AG10803 (cell line): ENCODE measurements around the gene ATP9B.
"Not testable (repeated sequence)": the region's sequence is repeated elsewhere in the genome, so short reads cannot be mapped to it uniquely, and the experiment has no call there.

Source experiments
- DNase-seq: peaks from one replicate; pipeline ENCODE4 v3.0.0; 2010; ENCODE audit warnings: low read depth
- H3K4me3 ChIP-seq: 2 replicates; pipeline ENCODE4 v1.5.1; 2011; ENCODE audit warnings: mild to moderate bottlenecking, low read length, control low read depth
- TF ChIP-seq, protein P1 (sequence below): conservative IDR thresholded peaks from 2 replicates; pipeline ENCODE4 v1.5.1; 2011; ENCODE audit warnings: mild to moderate bottlenecking, low read length, control low read depth, inconsistent platforms

Gene ATP9B

GRCh38 chr18:79372461-79372860 lies 303.3 kb downstream of the ATP9B start:
- TF ChIP-seq, protein P1, sequence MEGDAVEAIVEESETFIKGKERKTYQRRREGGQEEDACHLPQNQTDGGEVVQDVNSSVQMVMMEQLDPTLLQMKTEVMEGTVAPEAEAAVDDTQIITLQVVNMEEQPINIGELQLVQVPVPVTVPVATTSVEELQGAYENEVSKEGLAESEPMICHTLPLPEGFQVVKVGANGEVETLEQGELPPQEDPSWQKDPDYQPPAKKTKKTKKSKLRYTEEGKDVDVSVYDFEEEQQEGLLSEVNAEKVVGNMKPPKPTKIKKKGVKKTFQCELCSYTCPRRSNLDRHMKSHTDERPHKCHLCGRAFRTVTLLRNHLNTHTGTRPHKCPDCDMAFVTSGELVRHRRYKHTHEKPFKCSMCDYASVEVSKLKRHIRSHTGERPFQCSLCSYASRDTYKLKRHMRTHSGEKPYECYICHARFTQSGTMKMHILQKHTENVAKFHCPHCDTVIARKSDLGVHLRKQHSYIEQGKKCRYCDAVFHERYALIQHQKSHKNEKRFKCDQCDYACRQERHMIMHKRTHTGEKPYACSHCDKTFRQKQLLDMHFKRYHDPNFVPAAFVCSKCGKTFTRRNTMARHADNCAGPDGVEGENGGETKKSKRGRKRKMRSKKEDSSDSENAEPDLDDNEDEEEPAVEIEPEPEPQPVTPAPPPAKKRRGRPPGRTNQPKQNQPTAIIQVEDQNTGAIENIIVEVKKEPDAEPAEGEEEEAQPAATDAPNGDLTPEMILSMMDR: no peak
- no peak overlapping the region for H3K4me3 ChIP-seq
- no peak for DNase-seq

DNA sequence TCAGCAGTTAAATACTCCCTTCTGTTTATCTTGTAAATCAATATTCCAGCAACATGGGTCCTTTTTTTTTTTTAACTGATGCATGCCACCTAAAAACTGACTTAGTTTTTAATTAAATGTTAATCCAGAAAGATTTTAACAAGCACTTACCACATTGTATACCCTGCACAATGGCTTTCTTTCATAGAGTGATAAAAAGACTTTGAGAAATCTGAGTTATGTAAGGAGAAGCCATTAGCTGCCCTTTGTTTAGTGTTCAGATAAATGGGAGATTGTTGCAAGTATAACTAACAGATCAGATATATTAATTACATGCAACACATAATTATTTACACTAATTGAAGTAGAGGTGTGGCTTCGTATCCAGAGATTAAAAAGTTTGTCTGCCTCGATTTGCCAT lies 303.8 kb downstream of the ATP9B start:
- DNase-seq: no peak
- H3K4me3 ChIP-seq: no peak overlapping the region
- TF ChIP-seq, protein P1: no peak

DNA sequence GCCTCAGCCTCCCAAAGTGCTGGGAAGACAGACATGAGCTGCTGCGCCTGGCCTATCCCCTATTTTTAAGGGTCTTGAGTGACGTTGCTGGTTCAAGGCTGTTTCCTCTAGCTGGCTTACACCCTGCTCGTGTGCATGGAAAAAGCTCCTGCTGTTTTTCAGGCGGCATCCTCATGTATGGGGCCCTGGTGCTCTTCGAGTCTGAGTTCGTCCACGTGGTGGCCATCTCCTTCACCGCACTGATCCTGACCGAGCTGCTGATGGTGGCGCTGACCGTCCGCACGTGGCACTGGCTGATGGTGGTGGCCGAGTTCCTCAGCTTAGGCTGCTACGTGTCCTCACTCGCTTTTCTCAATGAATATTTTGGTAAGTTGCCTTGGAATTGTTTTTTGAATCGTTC lies 304.5 kb downstream of the ATP9B start:
- TF ChIP-seq, protein P1: no peak
- DNase-seq: no peak
- no peak overlapping the region for H3K4me3 ChIP-seq

- no peak for DNase-seq
- TF ChIP-seq, protein P1: no peak
- no peak overlapping the region for H3K4me3 ChIP-seq
Observed at GRCh38 chr18:79374408-79375171, 305.4 kb downstream of the ATP9B start.

- no peak for DNase-seq
- H3K4me3 ChIP-seq: no peak overlapping the region
- TF ChIP-seq, protein P1: no peak
Observed at GRCh38 chr18:79375441-79376154, 306.4 kb downstream of the ATP9B start.

DNA sequence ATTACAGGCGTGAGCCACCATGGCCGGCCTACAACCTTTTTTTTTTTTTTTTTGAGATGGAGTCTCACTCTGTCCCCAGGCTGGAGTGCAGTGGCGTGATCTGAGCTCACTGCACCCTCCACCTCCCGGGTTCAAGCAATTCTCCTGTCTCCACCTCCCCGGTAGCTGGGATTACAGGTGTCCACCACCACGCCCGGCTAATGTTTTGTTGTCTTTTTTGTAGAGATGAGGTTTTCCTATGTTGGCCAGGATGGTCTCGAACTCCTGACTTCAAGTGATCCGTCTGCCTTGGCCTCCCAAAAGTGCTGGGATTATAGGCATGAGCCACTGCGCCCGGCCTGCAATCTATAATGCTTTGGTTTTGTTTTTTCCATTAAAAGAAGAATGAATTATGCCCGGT lies 307.5 kb downstream of the ATP9B start:
- not testable (repeated sequence) for DNase-seq, H3K4me3 ChIP-seq

- no peak overlapping the region for H3K4me3 ChIP-seq
- TF ChIP-seq, protein P1: no peak
- no peak for DNase-seq
Observed at GRCh38 chr18:79377187-79377891, 308.1 kb downstream of the ATP9B start.
